Measurements from ENCODE around the gene ADAMTSL5.

Gene ADAMTSL5

DNA sequence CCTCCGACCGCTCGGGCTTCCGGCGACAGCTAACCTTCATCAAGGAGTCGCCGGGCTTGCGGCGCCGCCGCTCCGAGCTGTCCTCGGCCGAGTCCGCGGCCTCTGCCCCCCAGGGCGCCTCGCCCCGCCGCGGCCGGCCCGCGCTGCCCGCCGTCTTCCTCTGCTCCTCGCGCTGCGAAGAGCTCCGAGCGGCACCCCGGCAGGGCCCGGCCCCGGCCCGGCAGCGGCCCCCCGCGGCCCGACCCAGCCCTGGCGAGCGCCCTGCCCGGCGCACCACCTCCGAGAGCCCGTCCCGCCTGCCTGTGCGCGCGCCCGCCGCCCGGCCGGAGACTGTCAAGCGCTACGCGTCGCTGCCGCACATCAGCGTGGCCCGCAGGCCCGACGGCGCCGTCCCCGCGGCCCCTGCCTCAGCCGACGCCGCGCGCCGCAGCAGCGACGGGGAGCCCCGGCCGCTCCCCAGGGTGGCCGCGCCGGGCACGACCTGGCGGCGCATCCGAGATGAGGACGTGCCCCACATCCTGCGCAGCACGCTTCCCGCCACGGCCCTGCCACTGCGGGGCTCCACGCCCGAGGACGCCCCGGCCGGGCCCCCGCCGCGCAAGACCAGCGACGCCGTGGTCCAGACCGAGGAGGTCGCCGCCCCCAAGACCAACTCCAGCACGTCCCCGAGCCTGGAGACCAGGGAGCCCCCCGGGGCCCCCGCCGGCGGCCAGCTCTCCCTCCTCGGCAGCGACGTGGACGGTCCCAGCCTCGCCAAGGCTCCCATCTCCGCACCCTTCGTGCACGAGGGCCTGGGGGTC, 43.4 kb downstream of the ADAMTSL5 start:
- no peak for DNase-seq
- peak overlapping the region in 1 of 2 donors; percentile 32 for H3K4me3 ChIP-seq
- intact Hi-C loops (cut with DNase I; ENCODE audit: low total_unique reads) = no loop called here
- H3K27me3 ChIP-seq = peaks cover 24 to 96% of the 10 kb centered on the region in 2 donors
- no peak overlapping the region for H3K27ac ChIP-seq
- TF ChIP-seq, protein P1, sequence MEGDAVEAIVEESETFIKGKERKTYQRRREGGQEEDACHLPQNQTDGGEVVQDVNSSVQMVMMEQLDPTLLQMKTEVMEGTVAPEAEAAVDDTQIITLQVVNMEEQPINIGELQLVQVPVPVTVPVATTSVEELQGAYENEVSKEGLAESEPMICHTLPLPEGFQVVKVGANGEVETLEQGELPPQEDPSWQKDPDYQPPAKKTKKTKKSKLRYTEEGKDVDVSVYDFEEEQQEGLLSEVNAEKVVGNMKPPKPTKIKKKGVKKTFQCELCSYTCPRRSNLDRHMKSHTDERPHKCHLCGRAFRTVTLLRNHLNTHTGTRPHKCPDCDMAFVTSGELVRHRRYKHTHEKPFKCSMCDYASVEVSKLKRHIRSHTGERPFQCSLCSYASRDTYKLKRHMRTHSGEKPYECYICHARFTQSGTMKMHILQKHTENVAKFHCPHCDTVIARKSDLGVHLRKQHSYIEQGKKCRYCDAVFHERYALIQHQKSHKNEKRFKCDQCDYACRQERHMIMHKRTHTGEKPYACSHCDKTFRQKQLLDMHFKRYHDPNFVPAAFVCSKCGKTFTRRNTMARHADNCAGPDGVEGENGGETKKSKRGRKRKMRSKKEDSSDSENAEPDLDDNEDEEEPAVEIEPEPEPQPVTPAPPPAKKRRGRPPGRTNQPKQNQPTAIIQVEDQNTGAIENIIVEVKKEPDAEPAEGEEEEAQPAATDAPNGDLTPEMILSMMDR (IDR thresholded peaks at IDR 0.05) = no peak
- no peaks in the 10 kb centered on the region for H3K9me3 ChIP-seq
- peaks cover 0 to 8% (median 4%) of the 10 kb centered on the region in 3 donors for H3K36me3 ChIP-seq
- H3K4me1 ChIP-seq = peaks cover 10 to 79% (median 72%) of the 10 kb centered on the region in 4 donors

DNA sequence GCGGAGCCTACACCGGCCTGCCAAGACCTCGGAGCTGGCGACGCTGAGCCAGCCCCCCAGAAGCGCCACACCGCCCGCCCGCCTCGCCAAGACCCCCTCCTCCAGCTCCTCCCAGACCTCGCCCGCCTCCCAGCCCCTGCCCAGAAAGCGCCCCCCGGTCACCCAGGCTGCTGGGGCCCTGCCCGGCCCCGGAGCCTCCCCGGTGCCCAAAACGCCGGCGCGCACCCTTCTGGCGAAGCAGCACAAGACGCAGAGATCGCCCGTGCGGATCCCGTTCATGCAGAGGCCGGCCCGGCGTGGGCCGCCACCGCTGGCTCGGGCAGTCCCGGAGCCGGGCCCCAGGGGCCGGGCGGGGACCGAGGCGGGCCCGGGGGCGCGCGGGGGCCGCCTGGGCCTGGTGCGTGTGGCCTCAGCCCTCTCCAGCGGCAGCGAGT, 44.0 kb downstream of the ADAMTSL5 start:
- Histone ChIP-seq H3K36me3 (peaks cover 0 to 2% (median 0%) of the 10 kb centered on the region in 3 donors), H3K9me3 (no peaks in the 10 kb centered on the region), H3K27me3 (peaks cover 24 to 90% of the 10 kb centered on the region in 2 donors), H3K4me1 (peaks cover 10 to 79% (median 72%) of the 10 kb centered on the region in 4 donors), H3K4me3 (peak overlapping the region in 1 of 2 donors; percentile 32), H3K27ac (no peak overlapping the region)
- no peak for DNase-seq
- TF ChIP-seq, protein P1 (IDR thresholded peaks at IDR 0.05) = no peak
- intact Hi-C loops (cut with DNase I; ENCODE audit: low total_unique reads) = no loop called here

DNA sequence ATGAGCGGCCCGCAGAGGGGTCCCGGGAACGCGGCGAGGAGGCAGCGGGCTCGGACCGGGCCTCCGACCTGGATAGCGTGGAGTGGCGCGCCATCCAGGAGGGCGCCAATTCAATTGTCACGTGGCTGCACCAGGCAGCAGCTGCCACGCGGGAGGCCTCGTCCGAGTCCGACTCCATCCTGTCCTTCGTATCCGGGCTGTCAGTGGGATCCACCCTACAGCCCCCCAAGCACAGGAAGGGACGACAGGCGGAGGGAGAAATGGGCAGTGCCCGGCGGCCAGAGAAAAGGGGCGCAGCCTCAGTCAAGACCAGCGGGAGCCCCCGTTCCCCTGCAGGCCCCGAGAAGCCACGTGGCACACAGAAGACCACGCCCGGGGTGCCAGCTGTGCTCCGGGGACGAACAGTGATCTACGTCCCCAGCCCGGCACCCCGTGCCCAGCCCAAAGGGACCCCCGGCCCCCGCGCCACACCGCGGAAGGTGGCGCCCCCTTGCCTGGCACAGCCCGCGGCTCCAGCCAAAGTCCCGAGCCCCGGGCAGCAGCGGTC, 44.5 kb downstream of the ADAMTSL5 start:
- no peaks in the 10 kb centered on the region for H3K36me3 ChIP-seq
- intact Hi-C loops (cut with DNase I; ENCODE audit: low total_unique reads) = no loop called here
- peak overlapping the region in 1 of 2 donors; percentile 32 for H3K4me3 ChIP-seq
- no peaks in the 10 kb centered on the region for H3K9me3 ChIP-seq
- TF ChIP-seq, protein P1 (IDR thresholded peaks at IDR 0.05) = no peak
- no peak for DNase-seq
- H3K27ac ChIP-seq = no peak overlapping the region
- peaks cover 10 to 79% (median 72%) of the 10 kb centered on the region in 4 donors for H3K4me1 ChIP-seq
- H3K27me3 ChIP-seq = peaks cover 24 to 85% of the 10 kb centered on the region in 2 donors

DNA sequence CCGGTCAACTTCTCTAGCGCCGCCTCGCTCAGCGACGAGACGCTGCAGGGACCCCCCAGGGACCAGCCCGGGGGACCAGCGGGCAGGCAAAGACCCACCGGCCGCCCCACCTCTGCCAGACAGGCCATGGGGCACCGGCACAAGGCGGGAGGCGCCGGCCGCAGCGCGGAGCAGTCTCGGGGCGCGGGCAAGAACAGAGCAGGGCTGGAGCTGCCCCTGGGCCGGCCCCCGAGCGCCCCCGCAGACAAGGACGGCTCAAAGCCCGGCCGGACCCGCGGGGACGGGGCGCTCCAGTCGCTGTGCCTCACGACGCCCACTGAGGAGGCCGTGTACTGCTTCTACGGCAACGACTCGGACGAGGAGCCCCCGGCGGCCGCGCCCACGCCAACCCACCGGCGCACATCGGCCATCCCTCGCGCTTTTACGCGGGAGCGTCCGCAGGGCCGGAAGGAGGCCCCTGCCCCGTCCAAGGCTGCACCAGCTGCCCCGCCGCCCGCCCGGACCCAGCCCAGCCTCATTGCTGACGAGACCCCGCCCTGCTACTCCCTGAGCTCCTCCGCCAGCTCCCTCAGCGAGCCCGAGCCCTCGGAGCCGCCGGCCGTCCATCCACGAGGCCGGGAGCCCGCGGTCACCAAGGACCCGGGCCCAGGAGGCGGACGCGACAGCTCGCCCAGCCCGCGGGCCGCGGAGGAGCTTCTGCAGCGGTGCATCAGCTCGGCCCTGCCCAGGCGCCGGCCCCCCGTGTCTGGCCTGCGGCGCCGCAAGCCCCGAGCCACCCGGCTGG, 45.1 kb downstream of the ADAMTSL5 start:
- H3K27me3 ChIP-seq = peaks cover 24 to 78% of the 10 kb centered on the region in 2 donors
- no peak overlapping the region for H3K27ac ChIP-seq
- H3K9me3 ChIP-seq = no peaks in the 10 kb centered on the region
- peaks cover 10 to 75% (median 71%) of the 10 kb centered on the region in 4 donors for H3K4me1 ChIP-seq
- H3K4me3 ChIP-seq = peak overlapping the region in 1 of 2 donors; percentile 9
- intact Hi-C loops (cut with DNase I; ENCODE audit: low total_unique reads) = no loop called here
- no peaks in the 10 kb centered on the region for H3K36me3 ChIP-seq
- no peak for DNase-seq
- TF ChIP-seq, protein P1 (IDR thresholded peaks at IDR 0.05) = no peak

DNA sequence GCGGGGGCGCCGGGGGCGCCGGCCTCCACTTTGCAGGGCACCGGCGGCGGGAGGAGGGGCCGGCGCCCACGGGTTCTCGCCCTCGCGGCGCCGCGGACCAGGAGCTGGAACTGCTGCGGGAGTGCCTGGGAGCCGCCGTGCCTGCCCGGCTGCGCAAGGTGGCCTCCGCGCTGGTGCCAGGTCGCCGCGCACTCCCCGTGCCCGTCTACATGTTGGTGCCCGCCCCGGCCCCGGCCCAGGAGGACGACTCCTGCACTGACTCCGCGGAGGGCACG, 45.7 kb downstream of the ADAMTSL5 start:
- Histone ChIP-seq H3K27me3 (peaks cover 23 to 73% of the 10 kb centered on the region in 2 donors), H3K9me3 (no peaks in the 10 kb centered on the region), H3K4me3 (peak overlapping the region in 1 of 2 donors; percentile 9), H3K4me1 (peaks cover 10 to 70% (median 66%) of the 10 kb centered on the region in 4 donors), H3K27ac (no peak overlapping the region), H3K36me3 (no peaks in the 10 kb centered on the region)
- intact Hi-C loops (cut with DNase I; ENCODE audit: low total_unique reads) = no loop called here
- TF ChIP-seq, protein P1 (IDR thresholded peaks at IDR 0.05) = no peak
- no peak for DNase-seq
